ENCODE measurements around the gene SLC29A4.
"Not testable (repeated sequence)": the region's sequence is repeated elsewhere in the genome, so short reads cannot be mapped to it uniquely, and the experiment has no call there.

SLC29A4 gene

GRCh38 chr7:5302577-5302976, 19.8 kb downstream of the SLC29A4 start:
- Mint-ChIP-seq H3K4me1 (peaks cover under 1% of the 10 kb centered on the region), H3K27ac (no peak overlapping the region), H3K27me3 (peaks cover 48% of the 10 kb centered on the region), H3K36me3 (peaks cover 14% of the 10 kb centered on the region), H3K4me3 (no peak overlapping the region), H3K9me3 (no peaks in the 10 kb centered on the region)
- ATAC-seq, result no peak

- Mint-ChIP-seq H3K27me3 (peaks cover 44% of the 10 kb centered on the region), H3K27ac (no peak overlapping the region), H3K36me3 (peaks cover 18% of the 10 kb centered on the region), H3K4me3 (no peak overlapping the region), H3K9me3 (no peaks in the 10 kb centered on the region), H3K4me1 (no peaks in the 10 kb centered on the region)
- ATAC-seq, result no peak
Observed at GRCh38 chr7:5303061-5303460, 20.3 kb downstream of the SLC29A4 start.

- Mint-ChIP-seq H3K9me3 (no peaks in the 10 kb centered on the region), H3K27me3 (peaks cover 36% of the 10 kb centered on the region), H3K36me3 (peaks cover 25% of the 10 kb centered on the region), H3K27ac (no peak overlapping the region), H3K4me1 (no peaks in the 10 kb centered on the region), H3K4me3 (no peak overlapping the region)
- no peak for ATAC-seq
Observed at GRCh38 chr7:5303591-5304505, 21.1 kb downstream of the SLC29A4 start.

- not testable (repeated sequence) for H3K4me3 Mint-ChIP-seq, H3K4me1 Mint-ChIP-seq, ATAC-seq, H3K9me3 Mint-ChIP-seq, H3K27ac Mint-ChIP-seq
- H3K36me3 Mint-ChIP-seq, result peaks cover 25% of the 10 kb centered on the region
- H3K27me3 Mint-ChIP-seq, result peaks cover 24% of the 10 kb centered on the region
Observed at GRCh38 chr7:5305050-5305449, 22.3 kb downstream of the SLC29A4 start.

- not testable (repeated sequence) for H3K9me3 Mint-ChIP-seq, H3K27ac Mint-ChIP-seq, H3K4me1 Mint-ChIP-seq, H3K4me3 Mint-ChIP-seq, H3K27me3 Mint-ChIP-seq
- ATAC-seq, result peak; percentile 9
- H3K36me3 Mint-ChIP-seq, result peaks cover 46% of the 10 kb centered on the region
Observed at GRCh38 chr7:5307221-5308142, 24.7 kb downstream of the SLC29A4 start.

DNA sequence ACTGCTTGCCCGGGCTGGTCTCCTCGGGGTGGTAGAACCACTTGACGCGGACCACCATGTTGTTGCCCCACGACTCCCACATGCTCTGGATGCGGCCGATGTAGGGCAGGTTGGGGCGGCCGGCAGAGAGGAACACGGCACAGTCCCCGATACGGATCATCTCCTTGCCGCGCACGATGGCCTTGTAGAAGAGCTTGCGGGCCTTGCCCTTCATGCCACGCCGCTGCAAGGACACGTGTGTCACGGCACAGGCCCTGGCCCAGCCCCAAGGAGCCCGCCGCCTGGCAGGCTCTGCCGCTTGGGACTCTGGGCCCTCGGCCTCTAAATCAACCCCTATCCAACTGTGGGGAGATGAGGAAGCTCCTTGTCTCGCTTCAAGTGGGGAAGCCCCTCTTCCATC, 26.4 kb downstream of the SLC29A4 start:
- H3K9me3 Mint-ChIP-seq, result no peaks in the 10 kb centered on the region
- H3K36me3 Mint-ChIP-seq, result peaks cover 47% of the 10 kb centered on the region
- H3K27me3 Mint-ChIP-seq, result no peaks in the 10 kb centered on the region
- no peak overlapping the region for H3K4me3 Mint-ChIP-seq
- H3K27ac Mint-ChIP-seq, result no peak overlapping the region
- H3K4me1 Mint-ChIP-seq, result no peaks in the 10 kb centered on the region
- no peak for ATAC-seq

DNA sequence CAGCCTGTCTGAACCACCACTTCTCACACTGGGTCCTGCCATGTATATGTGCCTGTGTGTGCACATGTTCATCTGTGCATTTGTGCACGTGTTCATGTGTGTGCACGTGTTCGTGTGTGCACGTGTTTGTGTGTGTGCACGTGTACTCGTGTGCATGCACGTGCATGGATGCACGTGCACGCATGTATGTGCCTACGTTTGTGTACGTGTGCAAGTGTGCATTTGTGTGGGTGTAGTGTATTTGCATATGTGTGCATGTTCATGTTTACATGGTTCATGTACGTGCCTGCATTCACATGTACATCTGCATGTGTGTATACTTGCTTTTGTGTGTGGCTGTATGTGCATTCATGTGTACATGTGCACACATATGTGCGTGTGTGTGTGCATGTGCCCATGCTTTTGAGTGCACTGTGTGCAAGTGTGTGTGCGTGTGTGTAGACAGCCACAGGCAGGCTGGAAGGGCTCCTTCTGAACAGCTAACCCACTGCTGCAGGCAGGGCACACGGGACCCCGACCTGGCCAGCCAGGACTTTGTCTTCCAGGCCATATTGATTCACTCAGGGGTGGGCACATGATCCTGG, 28.2 kb downstream of the SLC29A4 start:
- Mint-ChIP-seq H3K9me3 (no peaks in the 10 kb centered on the region), H3K4me3 (no peak overlapping the region), H3K27me3 (no peaks in the 10 kb centered on the region), H3K27ac (no peak overlapping the region), H3K36me3 (peaks cover 61% of the 10 kb centered on the region), H3K4me1 (no peaks in the 10 kb centered on the region)
- ATAC-seq, result no peak

- H3K36me3 Mint-ChIP-seq, result peaks cover 63% of the 10 kb centered on the region
- ATAC-seq, result not testable (repeated sequence)
Observed at GRCh38 chr7:5312276-5313070, 29.7 kb downstream of the SLC29A4 start.

DNA sequence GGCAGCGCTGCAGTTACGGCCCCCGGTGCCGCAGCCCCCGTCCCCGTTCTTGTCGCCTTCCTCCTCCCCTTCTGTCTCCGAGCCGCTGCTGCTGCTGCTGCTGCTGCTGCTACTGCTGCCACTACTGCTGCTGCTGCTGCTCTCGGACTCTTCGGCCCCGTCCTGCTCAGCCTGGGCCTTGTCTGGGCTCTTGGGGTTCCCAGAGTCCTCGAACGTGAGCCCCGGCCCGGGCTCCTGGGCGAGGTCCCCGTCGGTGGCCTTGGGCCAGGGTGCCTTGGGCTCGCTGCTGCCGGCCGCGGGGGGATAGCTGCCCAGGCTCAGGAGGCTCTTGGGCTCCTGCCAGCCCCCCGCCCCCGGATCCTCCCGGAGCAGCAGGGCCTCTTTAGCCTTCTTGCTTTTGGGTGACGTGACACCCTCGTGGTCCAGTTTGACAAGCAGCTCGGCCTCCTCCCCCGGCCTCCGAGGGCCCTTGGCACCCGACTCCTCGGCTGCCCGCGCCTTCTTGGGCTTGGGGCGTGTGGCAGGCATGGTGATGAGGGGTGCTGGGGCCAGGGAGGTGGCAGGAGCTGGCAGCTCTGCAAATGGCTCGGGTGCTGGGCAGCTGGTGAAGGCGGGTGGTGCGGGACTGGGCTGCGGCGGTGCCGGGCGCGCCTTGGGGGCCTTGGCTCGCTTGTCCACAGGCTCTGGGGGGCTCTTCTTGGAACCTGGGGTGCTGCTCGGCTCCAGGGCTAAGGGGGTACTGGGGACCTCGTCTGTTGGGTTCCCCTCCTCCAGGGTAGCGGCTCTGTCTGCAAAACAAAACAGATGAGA, 30.5 kb downstream of the SLC29A4 start:
- H3K27ac Mint-ChIP-seq, H3K4me1 Mint-ChIP-seq, H3K4me3 Mint-ChIP-seq, H3K9me3 Mint-ChIP-seq, H3K27me3 Mint-ChIP-seq, ATAC-seq: not testable (repeated sequence)
- peaks cover 60% of the 10 kb centered on the region for H3K36me3 Mint-ChIP-seq

More at GRCh38 chr7:5312276-5313070, 29.7 kb downstream of the SLC29A4 start:
- H3K9me3 Mint-ChIP-seq, H3K4me3 Mint-ChIP-seq, H3K27me3 Mint-ChIP-seq, H3K4me1 Mint-ChIP-seq, H3K27ac Mint-ChIP-seq: not testable (repeated sequence)

DNA sequence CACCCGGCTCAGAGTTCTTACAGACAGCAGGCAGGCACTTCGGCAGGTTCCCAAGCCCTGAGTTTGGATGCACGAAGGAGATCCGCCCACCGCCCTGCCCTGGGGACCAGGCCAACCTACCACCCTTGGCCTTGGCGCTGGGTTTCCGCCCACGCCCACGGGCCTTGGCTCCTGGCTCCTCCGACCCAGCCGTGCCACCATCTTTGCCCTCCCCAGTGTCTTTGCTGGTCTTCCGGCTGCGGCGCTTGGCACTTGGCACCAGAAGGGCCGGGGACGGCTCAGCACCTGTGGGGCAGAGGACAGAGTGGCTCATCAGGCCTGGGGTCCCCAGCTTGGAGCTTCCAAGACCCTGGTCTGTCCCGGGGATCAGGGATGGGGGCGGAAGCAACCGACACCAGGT, 32.1 kb downstream of the SLC29A4 start:
- Mint-ChIP-seq H3K9me3 (peaks cover 10% of the 10 kb centered on the region), H3K27me3 (no peaks in the 10 kb centered on the region), H3K4me1 (no peaks in the 10 kb centered on the region), H3K36me3 (peaks cover 71% of the 10 kb centered on the region), H3K4me3 (no peak overlapping the region), H3K27ac (no peak overlapping the region)
- no peak for ATAC-seq

DNA sequence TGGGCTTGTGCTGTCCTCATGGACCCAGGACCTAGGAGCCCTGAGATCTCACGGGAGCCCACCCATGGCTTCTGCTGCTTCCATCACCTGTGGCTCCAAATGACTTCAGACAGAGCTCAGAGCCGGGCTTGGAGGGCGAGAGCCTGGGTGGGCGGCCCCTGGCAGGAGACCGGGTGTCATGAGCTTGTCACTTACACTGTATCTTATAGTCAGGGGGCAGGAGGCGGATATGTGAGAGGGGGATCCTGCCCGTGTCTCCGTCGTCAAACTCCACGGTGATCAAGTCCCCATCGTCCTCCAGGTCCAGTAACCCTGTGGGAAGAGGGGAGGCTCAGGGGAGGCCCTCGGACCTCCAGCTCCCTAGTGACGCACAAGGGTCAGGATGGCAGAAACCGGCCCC, 33.0 kb downstream of the SLC29A4 start:
- Mint-ChIP-seq H3K4me1 (no peaks in the 10 kb centered on the region), H3K4me3 (no peak overlapping the region), H3K36me3 (peaks cover 76% of the 10 kb centered on the region), H3K27me3 (no peaks in the 10 kb centered on the region), H3K9me3 (peaks cover 12% of the 10 kb centered on the region), H3K27ac (no peak overlapping the region)
- no peak for ATAC-seq

GRCh38 chr7:5318613-5319012, 35.9 kb downstream of the SLC29A4 start:
- peaks cover 82% of the 10 kb centered on the region for H3K36me3 Mint-ChIP-seq
- peaks cover 12% of the 10 kb centered on the region for H3K9me3 Mint-ChIP-seq
- H3K27ac Mint-ChIP-seq, H3K4me1 Mint-ChIP-seq, H3K4me3 Mint-ChIP-seq, ATAC-seq, H3K27me3 Mint-ChIP-seq: not testable (repeated sequence)

DNA sequence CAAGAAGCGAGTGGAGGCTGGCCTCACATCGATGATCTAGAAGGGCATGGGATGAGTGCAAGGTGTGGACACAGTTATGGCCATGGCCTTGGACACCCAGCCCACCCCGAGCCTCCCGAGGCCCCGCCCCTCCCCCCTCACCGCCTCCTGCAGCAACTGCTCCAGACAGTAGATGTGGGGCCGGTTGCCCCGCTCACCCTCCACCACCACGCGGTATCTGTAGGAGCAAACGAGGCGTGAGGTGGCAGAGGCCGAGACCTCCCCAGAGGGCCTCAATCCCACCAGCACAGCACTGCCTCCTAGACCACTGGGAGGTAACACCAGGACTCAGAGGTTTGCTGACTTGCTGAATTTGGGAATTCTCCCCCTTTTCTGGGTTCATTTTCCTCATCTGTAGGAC, 37.6 kb downstream of the SLC29A4 start:
- no peaks in the 10 kb centered on the region for H3K4me1 Mint-ChIP-seq
- no peaks in the 10 kb centered on the region for H3K27me3 Mint-ChIP-seq
- peaks cover 12% of the 10 kb centered on the region for H3K9me3 Mint-ChIP-seq
- no peak overlapping the region for H3K27ac Mint-ChIP-seq
- H3K4me3 Mint-ChIP-seq, result no peak overlapping the region
- ATAC-seq, result no peak
- peaks cover 84% of the 10 kb centered on the region for H3K36me3 Mint-ChIP-seq

GRCh38 chr7:5320802-5321396, 38.2 kb downstream of the SLC29A4 start:
- H3K4me3 Mint-ChIP-seq, result no peak overlapping the region
- no peak for ATAC-seq
- H3K27ac Mint-ChIP-seq, result no peak overlapping the region
- no peaks in the 10 kb centered on the region for H3K27me3 Mint-ChIP-seq
- H3K36me3 Mint-ChIP-seq, result peaks cover 82% of the 10 kb centered on the region
- H3K9me3 Mint-ChIP-seq, result peaks cover 12% of the 10 kb centered on the region
- no peaks in the 10 kb centered on the region for H3K4me1 Mint-ChIP-seq

Data from stimulated activated memory B cell treated with anti-CD40 and anti-IgM and Interleukin-4, amounts not matched to agents 10 μg/mL and 1 μg/mL and 100 μg/mL, for 72 hours (primary cell).